ENCODE results near the gene TCP1.
"Not testable (repeated sequence)": the region's sequence is repeated elsewhere in the genome, so short reads cannot be mapped to it uniquely, and the experiment has no call there.

The TCP1 gene

GRCh38 chr6:159746759-159747158 is 42.6 kb downstream of the TCP1 start:
- no peak overlapping the region for H3K4me3 ChIP-seq (ENCODE audit: low read depth, low read length)
- no peak for TF ChIP-seq CTCF (IDR thresholded peaks at IDR 0.05; ENCODE audit: low read depth, low read length)

- no peak for TF ChIP-seq CTCF (IDR thresholded peaks at IDR 0.05; ENCODE audit: low read depth, low read length)
- no peak overlapping the region for H3K4me3 ChIP-seq (ENCODE audit: low read depth, low read length)
Observed at GRCh38 chr6:159745081-159745480, 44.3 kb downstream of the TCP1 start.

GRCh38 chr6:159742165-159742564 is 47.2 kb downstream of the TCP1 start:
- no peak overlapping the region for H3K4me3 ChIP-seq (ENCODE audit: low read depth, low read length)
- no peak for TF ChIP-seq CTCF (IDR thresholded peaks at IDR 0.05; ENCODE audit: low read depth, low read length)

GRCh38 chr6:159739341-159739740 is 50.1 kb downstream of the TCP1 start:
- TF ChIP-seq CTCF (IDR thresholded peaks at IDR 0.05; ENCODE audit: low read depth, low read length): no peak
- no peak overlapping the region for H3K4me3 ChIP-seq (ENCODE audit: low read depth, low read length)

GRCh38 chr6:159736908-159737307 is 52.5 kb downstream of the TCP1 start:
- no peak for TF ChIP-seq CTCF (IDR thresholded peaks at IDR 0.05; ENCODE audit: low read depth, low read length)
- no peak overlapping the region for H3K4me3 ChIP-seq (ENCODE audit: low read depth, low read length)

GRCh38 chr6:159733395-159733794 is 56.0 kb downstream of the TCP1 start:
- not testable (repeated sequence) for H3K4me3 ChIP-seq (ENCODE audit: low read depth, low read length)

GRCh38 chr6:159732550-159732949 is 56.9 kb downstream of the TCP1 start:
- not testable (repeated sequence) for H3K4me3 ChIP-seq (ENCODE audit: low read depth, low read length)

GRCh38 chr6:159730332-159730676 is 59.1 kb downstream of the TCP1 start:
- no peak overlapping the region for H3K4me3 ChIP-seq (ENCODE audit: low read depth, low read length)
- no peak for TF ChIP-seq CTCF (IDR thresholded peaks at IDR 0.05; ENCODE audit: low read depth, low read length)

All from WI38 (cell line).